ENCODE measurements around the gene LUM.

GRCh38 chr12:91070936-91071335, 40.4 kb downstream of the LUM start:
- TF ChIP-seq CTCF (IDR thresholded peaks at IDR 0.05) (no peak), POLR2AphosphoS5 (IDR thresholded peaks at IDR 0.05; ENCODE audit: low read depth, low read length) (no peak), SIN3A (IDR thresholded peaks at IDR 0.05; ENCODE audit: borderline replicate concordance, insufficient read depth, low read depth, low read length) (no peak), REST (IDR thresholded peaks at IDR 0.05; ENCODE audit: insufficient read depth in 1 of 2, low read depth in 2 of 2, low read length in 1 of 2) (no peak), TCF7L2 (IDR thresholded peaks at IDR 0.05; ENCODE audit: low read depth, low read length) (no peak)

Measured in Panc1 (cell line).